ENCODE data around the gene GKN2. TPM values are rescaled to one million over a fixed set of nuclear protein-coding genes. Genes with fewer than 3 reads are reported as not detected.
A peak's percentile ranks its signal among the peaks of the same experiment; 100 is the strongest.

GKN2 gene
- total and polyA plus RNA-seq, 2 of the 13 experiments (the other 11 are each of a cell fraction or from before 2014, with no cell fraction given), result not detected

DNA sequence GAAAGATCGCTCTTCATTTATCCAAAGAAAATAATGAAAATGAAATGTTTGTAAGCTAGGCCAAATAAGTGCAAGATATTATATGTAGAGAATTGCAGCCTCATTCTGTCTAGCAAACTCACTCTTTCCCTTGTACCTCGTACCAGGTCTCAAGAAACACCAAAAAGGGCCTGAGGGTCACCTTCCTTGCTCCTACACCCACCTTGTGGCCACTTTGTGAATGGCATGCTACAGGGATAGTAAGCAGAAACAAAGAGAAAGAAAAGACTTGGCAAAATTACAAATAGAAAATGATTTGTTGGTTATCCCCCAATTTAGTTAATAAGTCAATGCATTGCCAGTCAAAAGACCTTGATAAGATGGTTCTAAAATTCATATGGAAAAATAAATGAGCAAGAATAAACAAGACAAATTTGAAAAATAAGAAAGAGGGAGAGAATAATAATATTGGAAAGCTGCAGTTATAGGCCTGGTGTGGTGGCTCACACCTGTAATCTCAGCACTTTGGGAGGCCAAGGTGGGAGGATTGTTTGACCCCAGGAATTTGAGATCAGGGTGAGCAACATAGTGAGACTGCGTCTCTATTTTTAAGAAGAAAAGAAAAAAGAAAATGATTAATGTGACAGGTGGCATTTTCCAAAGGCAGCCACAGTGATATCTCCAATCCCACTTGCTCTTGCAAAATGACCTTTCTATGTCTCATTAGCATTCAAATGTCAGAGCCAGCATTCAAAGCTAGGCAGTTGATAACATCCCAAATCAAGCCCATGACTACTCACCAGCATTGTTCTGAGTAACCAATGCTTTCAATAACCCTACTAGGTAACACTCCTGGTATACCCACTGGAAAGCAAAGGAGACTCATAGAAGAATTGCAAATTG lies 42.7 kb downstream of the GKN2 start:
- H3K4me2 ChIP-seq (ENCODE audit: low read depth, low read length), result no peak overlapping the region
- no peaks in the 10 kb centered on the region for H3K36me3 ChIP-seq (replicated peaks in 1 of 2; ENCODE audit: control insufficient read depth in 1 of 2, insufficient read depth in 2 of 2, low read length in 2 of 2)
- ATAC-seq, result peak; percentile 73
- H3K79me2 ChIP-seq (ENCODE audit: insufficient read depth, low read length), result no peaks in the 10 kb centered on the region
- no peaks in the 10 kb centered on the region for H4K20me1 ChIP-seq (ENCODE audit: insufficient read depth, low read length)
- no peak overlapping the region for H3K4me3 ChIP-seq (replicated peaks in 1 of 3; ENCODE audit: insufficient read depth in 1 of 3, low read depth in 2 of 3, low read length in 3 of 3)
- peak; percentile 58 for DNase-seq (ENCODE audit: low spot score)
- peak; percentile 87 for FAIRE-seq
- H3K9ac ChIP-seq (ENCODE audit: insufficient read depth, low read depth, low read length), result no peak overlapping the region
- no peak overlapping the region for H3K27ac ChIP-seq (ENCODE audit: extremely low read length, insufficient read depth, low read length)
- intact Hi-C loops (cut with micrococcal nuclease; ENCODE audit: unreplicated experiment) (loop anchor here (1.0 to 5.0 kb wide), 3 partner anchors 73 to 447 kb away; no protein-coding TSS in a partner anchor), in situ Hi-C loops (cut with HindIII; ENCODE audit: extremely low pct_ligation_motif_present, low pct_unique_long_range_greater_than_20kb) (no loop called here)
- CTCF ChIA-PET (ENCODE audit: low intra/inter-chr PET ratio, low total read pairs), result interaction anchor here (1.3 to 2.9 kb wide), 2 partner anchors 158 to 447 kb away, joined by 4 to 31 read pairs; no protein-coding TSS in a partner anchor
- POLR2A ChIA-PET, result no interaction called here
- BruUV-seq (replicated peaks), result no TSS peak
- H3K4me1 ChIP-seq (ENCODE audit: insufficient read depth, low read length), result peaks cover 10% of the 10 kb centered on the region
- no peak overlapping the region for H2AFZ ChIP-seq (ENCODE audit: low read length)
- H3K27me3 ChIP-seq (ENCODE audit: control insufficient read depth in 1 of 2, insufficient read depth in 2 of 2, low read length in 2 of 2), result peaks cover 1 to 15% of the 10 kb centered on the region in 2 experiments; a peak in 1 of 5 replicates
- 29% methylated on average over 3 of the region's 3 CpGs for WGBS (ENCODE audit: low lambda C conversion rate)
- no peaks in the 10 kb centered on the region for H3K9me3 ChIP-seq (ENCODE audit: low read length)
- TF ChIP-seq MBD4 (IDR thresholded peaks at IDR 0.05; ENCODE audit: borderline replicate concordance, low read length) (no peak), PLRG1 (conservative IDR thresholded peaks at IDR 0.05) (no peak), SMC3 (IDR thresholded peaks at IDR 0.05; ENCODE audit: low read length) (peak; percentile 77), GRHL1 (CRISPR knock-in tag; conservative IDR thresholded peaks at IDR 0.05) (no peak), TIGD3 (CRISPR knock-in tag; IDR thresholded peaks at IDR 0.05; ENCODE audit: borderline replicate concordance) (no peak), ZNF335 (CRISPR knock-in tag; IDR thresholded peaks at IDR 0.05) (no peak), SNAPC2 (CRISPR knock-in tag; IDR thresholded peaks at IDR 0.05) (no peak), ZBTB21 (CRISPR knock-in tag; IDR thresholded peaks at IDR 0.05) (no peak), GLI4 (CRISPR knock-in tag; IDR thresholded peaks at IDR 0.05; ENCODE audit: borderline replicate concordance) (no peak), CBX5 (CRISPR knock-in tag; IDR thresholded peaks at IDR 0.05; ENCODE audit: borderline replicate concordance) (no peak), CTCF (CRISPR knock-in tag; IDR thresholded peaks at IDR 0.05) (peak; percentile 84), FOXO1 (CRISPR knock-in tag; IDR thresholded peaks at IDR 0.05) (no peak), ZNF180 (CRISPR knock-in tag; IDR thresholded peaks at IDR 0.05; ENCODE audit: borderline replicate concordance, low read depth) (no peak), STAG1 (CRISPR knock-in tag; IDR thresholded peaks at IDR 0.05) (peak; percentile 83), ZNF20 (CRISPR knock-in tag; IDR thresholded peaks at IDR 0.05) (no peak)
- TF ChIP-seq, protein P1, sequence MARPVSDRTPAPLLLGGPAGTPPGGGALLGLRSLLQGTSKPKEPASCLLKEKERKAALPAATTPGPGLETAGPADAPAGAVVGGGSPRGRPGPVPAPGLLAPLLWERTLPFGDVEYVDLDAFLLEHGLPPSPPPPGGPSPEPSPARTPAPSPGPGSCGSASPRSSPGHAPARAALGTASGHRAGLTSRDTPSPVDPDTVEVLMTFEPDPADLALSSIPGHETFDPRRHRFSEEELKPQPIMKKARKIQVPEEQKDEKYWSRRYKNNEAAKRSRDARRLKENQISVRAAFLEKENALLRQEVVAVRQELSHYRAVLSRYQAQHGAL (CRISPR knock-in tag; IDR thresholded peaks at IDR 0.05; ENCODE audit: not compliant biosample characterization), result no peak
- TF ChIP-seq, protein P2, sequence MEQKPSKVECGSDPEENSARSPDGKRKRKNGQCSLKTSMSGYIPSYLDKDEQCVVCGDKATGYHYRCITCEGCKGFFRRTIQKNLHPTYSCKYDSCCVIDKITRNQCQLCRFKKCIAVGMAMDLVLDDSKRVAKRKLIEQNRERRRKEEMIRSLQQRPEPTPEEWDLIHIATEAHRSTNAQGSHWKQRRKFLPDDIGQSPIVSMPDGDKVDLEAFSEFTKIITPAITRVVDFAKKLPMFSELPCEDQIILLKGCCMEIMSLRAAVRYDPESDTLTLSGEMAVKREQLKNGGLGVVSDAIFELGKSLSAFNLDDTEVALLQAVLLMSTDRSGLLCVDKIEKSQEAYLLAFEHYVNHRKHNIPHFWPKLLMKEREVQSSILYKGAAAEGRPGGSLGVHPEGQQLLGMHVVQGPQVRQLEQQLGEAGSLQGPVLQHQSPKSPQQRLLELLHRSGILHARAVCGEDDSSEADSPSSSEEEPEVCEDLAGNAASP (CRISPR knock-in tag; IDR thresholded peaks at IDR 0.05; ENCODE audit: borderline replicate concordance), result no peak
